HepG2 (cell line): ENCODE results near the gene PTK7. TPM values are rescaled to one million over a fixed set of nuclear protein-coding genes. Genes with fewer than 3 reads are reported as not detected.
A peak's percentile ranks its signal among the peaks of the same experiment; 100 is the strongest.

ENCODE experiments used
- ARID5B ChIP-seq: IDR thresholded peaks from 2 replicates; pipeline ENCODE4 v1.4.0; 2020; ENCODE audit warnings: mild to moderate bottlenecking, missing genetic modification reagents
- ATRX ChIP-seq: sonication (generic); formaldehyde crosslinking; IDR thresholded peaks from 2 replicates; pipeline ENCODE4 v1.4.0; 2020; ENCODE audit warnings: missing genetic modification reagents, borderline replicate concordance
- EHMT2 ChIP-seq: fragments of 200-600 bp; sonication (generic); IDR thresholded peaks from 2 replicates; pipeline ENCODE4 v1.7.0; 2017; ENCODE audit warnings: antibody characterized with exemption, low read depth, low read length, borderline replicate concordance
- HNF1A ChIP-seq, 2 experiments: sonication (generic) in 1 of 2; formaldehyde crosslinking in 1 of 2; IDR thresholded peaks; 2 replicates each; pipeline versions ENCODE4 v1.4.0 to v1.6.1; 2016 to 2020; ENCODE audit warnings: borderline replicate concordance in 1 of 2, low read depth in 1 of 2, mild to moderate bottlenecking in 1 of 2, missing genetic modification reagents in 1 of 2
- JUND ChIP-seq: sonication (generic); formaldehyde crosslinking; IDR thresholded peaks from 2 replicates; pipeline ENCODE4 v1.8.0; 2022; ENCODE audit warnings: mild to moderate bottlenecking, missing genetic modification reagents
- MATR3 ChIP-seq: sonication (generic); formaldehyde crosslinking; IDR thresholded peaks from 2 replicates; pipeline ENCODE4 v1.4.0; 2020; ENCODE audit warnings: missing genetic modification reagents
- MED13 ChIP-seq: sonication (generic); formaldehyde crosslinking; IDR thresholded peaks from 2 replicates; pipeline ENCODE4 v1.5.0; 2020; ENCODE audit warnings: missing genetic modification reagents
- NR2F2 ChIP-seq: IDR thresholded peaks from 2 replicates; pipeline ENCODE4 v1.6.1; 2012; ENCODE audit warnings: low read depth, inconsistent platforms, borderline replicate concordance
- PITX1 ChIP-seq: sonication (generic); formaldehyde crosslinking; IDR thresholded peaks from 2 replicates; pipeline ENCODE4 v1.5.1; 2020; ENCODE audit warnings: mild to moderate bottlenecking, missing genetic modification reagents
- USF2 ChIP-seq, 2 experiments: sonication (generic) in 1 of 2; formaldehyde crosslinking in 1 of 2; IDR thresholded peaks; 2 replicates each; pipeline versions ENCODE4 v1.5.1 to v1.6.1; 2011 to 2020; ENCODE audit warnings: borderline replicate concordance in 1 of 2, low read depth in 1 of 2, low read length in 1 of 2, mild to moderate bottlenecking in 1 of 2, missing genetic modification reagents in 1 of 2, moderate library complexity in 1 of 2
- ZNF17 ChIP-seq: sonication (generic); formaldehyde crosslinking; IDR thresholded peaks from 2 replicates; pipeline ENCODE4 v1.5.0; 2020; ENCODE audit warnings: mild to moderate bottlenecking, missing genetic modification reagents
- ZNF235 ChIP-seq: sonication (generic); formaldehyde crosslinking; IDR thresholded peaks from 2 replicates; pipeline ENCODE4 v1.8.1; 2023; ENCODE audit warnings: mild to moderate bottlenecking, missing genetic modification reagents, borderline replicate concordance
- ZNF296 ChIP-seq: sonication (generic); formaldehyde crosslinking; conservative IDR thresholded peaks from 2 replicates; pipeline ENCODE4 v1.5.0; 2020; ENCODE audit warnings: mild to moderate bottlenecking, missing genetic modification reagents
- ZNF614 ChIP-seq: IDR thresholded peaks from 2 replicates; pipeline ENCODE4 v1.6.1; 2018; ENCODE audit warnings: missing biosample characterization, missing genetic modification reagents, inconsistent platforms, borderline replicate concordance
- ZNF644 ChIP-seq: IDR thresholded peaks from 2 replicates; pipeline ENCODE4 v1.6.1; 2016; ENCODE audit warnings: low read depth
- ZNF792 ChIP-seq: IDR thresholded peaks from 2 replicates; pipeline ENCODE4 v1.6.1; 2016
- ZSCAN29 ChIP-seq: sonication (generic); formaldehyde crosslinking; conservative IDR thresholded peaks from 2 replicates; pipeline ENCODE4 v1.4.0; 2020; ENCODE audit warnings: mild to moderate bottlenecking, missing genetic modification reagents
- polyA plus RNA-seq, 8 experiments: library from polyadenylated mRNA; depleted of rRNA in 3 of 8; stranded (reverse) in 7 of 8; unstranded in 1 of 8; fragments of >200 nt; fragmentation: Illumina TruSeq in 4 of 8; extraction: Trizol in 4 of 8; gene quantifications; 2 replicates each; pipeline versions ENCODE4 v1.2.1 to v1.2.3, GENCODE V29; 2011 to 2016; ENCODE audit warnings: low read depth in 4 of 8, missing spikeins in 1 of 8, mixed read lengths in 1 of 8; ENCODE audit not compliant: insufficient read depth in 1 of 8
- total RNA-seq, 5 experiments: library from RNA; depleted of rRNA; stranded (reverse); fragments of >200 nt; fragmentation: Illumina TruSeq; extraction: Trizol; gene quantifications; 2 replicates each; pipeline ENCODE4 v1.2.3, GENCODE V29; 2016; ENCODE audit warnings: low read depth in 1 of 5

Gene PTK7
- total and polyA plus RNA-seq, 2 of the 13 experiments (the other 11 are each of a cell fraction or from before 2014, with no cell fraction given), result 98.5 to 99.8 TPM

GRCh38 chr6:43181942-43182860, 106.1 kb downstream of the PTK7 start, which contains the start of gene CUL9 (continued):
- TF ChIP-seq HNF1A (IDR thresholded peaks at IDR 0.05; ENCODE audit: low read depth) (no peak), HNF1A (CRISPR knock-in tag; IDR thresholded peaks at IDR 0.05; ENCODE audit: borderline replicate concordance) (peak; percentile 77; the same call in 1 of the 2 replicates), JUND (no peak), ZNF235 (CRISPR knock-in tag) (0 out of 2 replicates have a peak, but pooled peaks have one; percentile 69), ZNF614 (CRISPR knock-in tag) (peak; percentile 92; the same call in 1 of the 2 replicates), ZNF792 (CRISPR knock-in tag) (peak; percentile 88; the same call in 1 of the 2 replicates), EHMT2 (no peak), ATRX (CRISPR knock-in tag) (no peak), ZSCAN29 (CRISPR knock-in tag) (peak; percentile 94), PITX1 (CRISPR knock-in tag) (peak; percentile 70), ARID5B (CRISPR knock-in tag) (peak; percentile 79), NR2F2 (peak; percentile 9; the same call in 1 of the 2 replicates), ZNF296 (CRISPR knock-in tag) (peak; percentile 64; the same call in 1 of the 2 replicates), USF2 (IDR thresholded peaks at IDR 0.05; ENCODE audit: low read depth, low read length) (0 out of 2 replicates have a peak, but pooled peaks have one; percentile 3), USF2 (CRISPR knock-in tag; IDR thresholded peaks at IDR 0.05; ENCODE audit: borderline replicate concordance) (peak; percentile 38; the same call in 1 of the 2 replicates), ZNF644 (no peak), MATR3 (CRISPR knock-in tag) (no peak), MED13 (peak; percentile 76), ZNF17 (no peak)
